Cardiac fibroblast (primary cell): ENCODE results near the gene COL27A1.

Source experiments
- DNase-seq, 2 donors: peaks; one replicate each; pipeline versions ENCODE4 v3.0.0 to v3.0.0-alpha.2; 2010; ENCODE audit warnings: low read depth in 2 of 2
- H3K4me3 ChIP-seq, 2 donors: replicated peaks in 1 of 2; 1 replicate in 1 of 2; 2 replicates in 1 of 2; pipeline ENCODE4 v1.5.1; 2011; ENCODE audit warnings: low read depth in 2 of 2, low read length in 2 of 2, mild to moderate bottlenecking in 2 of 2, moderate library complexity in 1 of 2
- CTCF ChIP-seq: IDR thresholded peaks from one replicate; pipeline ENCODE4 v1.5.1; 2011; ENCODE audit warnings: low read depth, mild to moderate bottlenecking, low read length, inconsistent platforms

COL27A1 gene

GRCh38 chr9:114247491-114247890 lies 92.2 kb downstream of the COL27A1 start:
- no peak for DNase-seq
- H3K4me3 ChIP-seq, result no peak overlapping the region
- TF ChIP-seq CTCF, result no peak

- no peak for DNase-seq
- no peak overlapping the region for H3K4me3 ChIP-seq
- no peak for TF ChIP-seq CTCF
Measured at GRCh38 chr9:114248299-114248707, 93.0 kb downstream of the COL27A1 start.

- no peak for TF ChIP-seq CTCF
- DNase-seq, result no peak
- H3K4me3 ChIP-seq, result no peak overlapping the region
Measured at GRCh38 chr9:114249424-114250234, 94.3 kb downstream of the COL27A1 start.

- no peak for TF ChIP-seq CTCF
- DNase-seq, result peak; percentile 8 to 84
- H3K4me3 ChIP-seq, result no peak overlapping the region
Measured at GRCh38 chr9:114250235-114250568, 94.9 kb downstream of the COL27A1 start.

GRCh38 chr9:114250648-114251047 lies 95.3 kb downstream of the COL27A1 start:
- DNase-seq, result no peak

GRCh38 chr9:114252394-114252793 lies 97.1 kb downstream of the COL27A1 start:
- no peak overlapping the region for H3K4me3 ChIP-seq
- no peak for TF ChIP-seq CTCF
- no peak for DNase-seq

More at GRCh38 chr9:114250648-114251047, 95.3 kb downstream of the COL27A1 start:
- no peak overlapping the region for H3K4me3 ChIP-seq
- no peak for TF ChIP-seq CTCF
